H9 (cell line): ENCODE measurements around the gene TRPT1. TPM values are rescaled to one million over a fixed set of nuclear protein-coding genes. Genes with fewer than 3 reads are reported as not detected.

ENCODE experiments used
- DNase-seq: peaks from one replicate; pipeline ENCODE4 v3.0.0-alpha.2; 2017
- H2AFZ ChIP-seq: one replicate; pipeline ENCODE4 v1.6.1; 2013; ENCODE audit warnings: mild to moderate bottlenecking, low read length, control low read depth, moderate library complexity
- H2AK5ac ChIP-seq: 2 replicates; pipeline ENCODE4 v1.6.1; 2013; ENCODE audit warnings: low read length, control low read depth, mixed read lengths; ENCODE audit not compliant: insufficient read length
- H2BK120ac ChIP-seq: one replicate; pipeline ENCODE4 v1.6.1; 2013; ENCODE audit warnings: low read depth, mild to moderate bottlenecking, low read length, control low read depth, inconsistent platforms; ENCODE audit not compliant: poor library complexity, severe bottlenecking
- H2BK12ac ChIP-seq: 2 replicates; pipeline ENCODE4 v1.6.1; 2013; ENCODE audit warnings: low read length, control low read depth, mixed read lengths, low read depth; ENCODE audit not compliant: insufficient read length
- H2BK15ac ChIP-seq: 2 replicates; pipeline ENCODE4 v1.6.1; 2013; ENCODE audit warnings: low read depth, low read length, control low read depth
- H2BK20ac ChIP-seq: one replicate; pipeline ENCODE4 v1.6.1; 2013; ENCODE audit warnings: low read depth, mild to moderate bottlenecking, low read length, control low read depth, inconsistent platforms; ENCODE audit not compliant: poor library complexity, severe bottlenecking
- H2BK5ac ChIP-seq: 2 replicates; pipeline ENCODE4 v1.6.1; 2013; ENCODE audit warnings: low read length, control low read depth, mixed read lengths; ENCODE audit not compliant: insufficient read length
- H3K14ac ChIP-seq: 2 replicates; pipeline ENCODE4 v1.6.1; 2013; ENCODE audit warnings: low read length, control low read depth; ENCODE audit not compliant: insufficient read depth
- H3K18ac ChIP-seq: 2 replicates; pipeline ENCODE4 v1.6.1; 2013; ENCODE audit warnings: low read depth, mild to moderate bottlenecking, mixed read lengths, low read length, control low read depth; ENCODE audit not compliant: insufficient read length
- H3K23ac ChIP-seq: 2 replicates; pipeline ENCODE4 v1.6.1; 2013; ENCODE audit warnings: low read length, control low read depth, mixed read lengths, low read depth; ENCODE audit not compliant: insufficient read length
- H3K23me2 ChIP-seq: 2 replicates; pipeline ENCODE4 v1.6.1; 2013; ENCODE audit warnings: low read depth, mild to moderate bottlenecking, mixed read lengths, low read length, control low read depth; ENCODE audit not compliant: insufficient read length, poor library complexity, severe bottlenecking
- H3K27ac ChIP-seq: 2 replicates; pipeline ENCODE4 v1.5.1; 2013; ENCODE audit warnings: low read length, control low read depth, mixed read lengths, low read depth; ENCODE audit not compliant: insufficient read length
- H3K27me3 ChIP-seq: 2 replicates; pipeline ENCODE4 v1.6.1; 2013; ENCODE audit warnings: low read length, control low read depth, inconsistent platforms; ENCODE audit not compliant: insufficient read depth
- H3K4ac ChIP-seq: 2 replicates; pipeline ENCODE4 v1.6.1; 2013; ENCODE audit warnings: low read depth, mild to moderate bottlenecking, control low read depth, inconsistent platforms, low read length, moderate library complexity
- H3K4me1 ChIP-seq: 2 replicates; pipeline ENCODE4 v1.6.1; 2013; ENCODE audit warnings: low read length, control low read depth, inconsistent platforms; ENCODE audit not compliant: insufficient read depth
- H3K4me2 ChIP-seq: 2 replicates; pipeline ENCODE4 v1.6.1; 2013; ENCODE audit warnings: low read length, control low read depth, mixed read lengths; ENCODE audit not compliant: insufficient read length, insufficient read depth
- H3K56ac ChIP-seq: 2 replicates; pipeline ENCODE4 v1.6.1; 2013; ENCODE audit warnings: low read depth, mild to moderate bottlenecking, mixed read lengths, low read length, control low read depth; ENCODE audit not compliant: insufficient read length
- H3K79me1 ChIP-seq: 2 replicates; pipeline ENCODE4 v1.6.1; 2013; ENCODE audit warnings: low read depth, mild to moderate bottlenecking, moderate library complexity, low read length, control low read depth, inconsistent platforms; ENCODE audit not compliant: insufficient read depth, poor library complexity, severe bottlenecking
- H3K79me2 ChIP-seq: 2 replicates; pipeline ENCODE4 v1.6.1; 2013; ENCODE audit warnings: low read length, control low read depth, inconsistent platforms; ENCODE audit not compliant: insufficient read depth
- H3K9ac ChIP-seq: 2 replicates; pipeline ENCODE4 v1.6.1; 2013; ENCODE audit warnings: low read length, control low read depth, mixed read lengths; ENCODE audit not compliant: insufficient read length; ENCODE audit errors: extremely low read depth
- H3K9me3 ChIP-seq: one replicate; pipeline ENCODE4 v1.6.1; 2013; ENCODE audit warnings: low read depth, low read length, inconsistent platforms; ENCODE audit not compliant: control insufficient read depth
- H3T11ph ChIP-seq: one replicate; pipeline ENCODE4 v1.6.1; 2013; ENCODE audit warnings: mild to moderate bottlenecking, low read length, control low read depth, inconsistent platforms
- H4K20me1 ChIP-seq: one replicate; pipeline ENCODE4 v1.6.1; 2013; ENCODE audit not compliant: control insufficient read depth, insufficient read length, insufficient read depth
- H4K5ac ChIP-seq: 2 replicates; pipeline ENCODE4 v1.6.1; 2013; ENCODE audit warnings: low read depth, mild to moderate bottlenecking, mixed read lengths, low read length, control low read depth; ENCODE audit not compliant: insufficient read length
- H4K8ac ChIP-seq: replicated peaks from 2 replicates; pipeline ENCODE4 v1.6.1; 2013; ENCODE audit warnings: low read length, control low read depth, mixed read lengths, low read depth; ENCODE audit not compliant: insufficient read length
- H4K91ac ChIP-seq: 2 replicates; pipeline ENCODE4 v1.6.1; 2013; ENCODE audit warnings: low read depth, mild to moderate bottlenecking, moderate library complexity, mixed read lengths, low read length, control low read depth; ENCODE audit not compliant: insufficient read length
- H3K27ac Mint-ChIP-seq, 3 experiments: 2 replicates in 2 of 3; 3 replicates in 1 of 3; pipeline ENCODE4 v1.8.0; 2020 to 2021; ENCODE audit warnings: mixed read lengths in 3 of 3, mild to moderate bottlenecking in 1 of 3, moderate library complexity in 1 of 3
- H3K27me3 Mint-ChIP-seq: 2 replicates; pipeline ENCODE4 v1.8.0; 2021; ENCODE audit warnings: low read depth, mild to moderate bottlenecking, moderate library complexity, mixed read lengths
- H3K36me3 Mint-ChIP-seq, 3 experiments: 2 replicates in 2 of 3; 3 replicates in 1 of 3; pipeline ENCODE4 v1.8.0; 2020 to 2021; ENCODE audit warnings: low read depth in 3 of 3, mixed read lengths in 3 of 3; ENCODE audit not compliant: insufficient read depth in 1 of 3
- H3K4me1 Mint-ChIP-seq, 2 experiments: 2 replicates each; pipeline ENCODE4 v1.8.0; 2020; ENCODE audit warnings: mixed read lengths in 2 of 2
- H3K4me3 Mint-ChIP-seq, 2 experiments: 2 replicates in 1 of 2; 3 replicates in 1 of 2; pipeline ENCODE4 v1.8.0; 2020 to 2021; ENCODE audit warnings: mild to moderate bottlenecking in 2 of 2, mixed read lengths in 2 of 2, moderate library complexity in 1 of 2
- H3K9me3 Mint-ChIP-seq, 2 experiments: 2 replicates in 1 of 2; 3 replicates in 1 of 2; pipeline ENCODE4 v1.8.0; 2020; ENCODE audit warnings: mild to moderate bottlenecking in 2 of 2, mixed read lengths in 2 of 2, moderate library complexity in 1 of 2
- WGBS: extraction: QIAGEN DNeasy Blood & Tissue Kit; methylation state at CpG from one replicate; pipeline ENCODE4 v1.1.7; 2013; ENCODE audit warnings: missing lambda C conversion rate, low lambda C conversion rate, mixed read lengths; ENCODE audit not compliant: insufficient read length; ENCODE audit errors: extremely low coverage; 5-methylcytosine and 5-hydroxymethylcytosine counted together
- total RNA-seq: library from RNA; stranded (reverse); gene quantifications from 2 replicates; pipeline ENCODE4 v1.2.1, GENCODE V29; 2021
- TF ChIP-seq, protein P1 (sequence below): fragments of 200-600 bp; sonication (generic); conservative IDR thresholded peaks from 3 replicates; pipeline ENCODE4 v1.8.0; 2021; ENCODE audit warnings: antibody characterized with exemption, mild to moderate bottlenecking

Gene TRPT1
- total RNA-seq, 1 experiment from 2014 or later: 33.6 TPM

DNA sequence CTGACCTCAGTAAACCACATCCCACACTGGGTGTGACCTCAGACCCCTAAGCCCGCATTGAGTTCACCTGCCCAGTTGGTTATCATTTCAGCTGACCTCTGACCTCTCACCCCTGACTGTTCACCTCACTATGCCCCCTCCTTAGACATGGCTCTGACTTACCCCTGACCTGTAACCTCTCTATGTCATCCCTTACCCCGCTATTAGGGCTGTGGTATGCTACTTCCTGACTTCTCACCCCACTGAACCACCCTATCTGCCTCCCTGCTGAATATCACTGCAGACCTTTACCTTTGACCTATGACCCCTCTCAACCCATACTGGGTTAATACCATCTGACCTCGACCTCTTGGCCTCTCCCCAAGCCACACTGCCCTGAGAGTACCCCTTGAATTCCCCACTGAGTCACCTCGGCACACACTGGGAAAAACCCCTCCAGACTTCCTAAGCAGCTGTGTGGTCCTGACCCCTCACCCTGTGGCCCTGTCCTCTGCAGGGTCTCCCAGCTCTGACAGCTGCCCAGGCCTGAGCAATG lies 33.6 kb upstream of the TRPT1 start:
- H2AFZ ChIP-seq: no peak overlapping the region
- H4K8ac ChIP-seq: no peak overlapping the region
- H3K79me1 ChIP-seq: no peaks in the 10 kb centered on the region
- no peaks in the 10 kb centered on the region for H3K9me3 ChIP-seq
- TF ChIP-seq, protein P1, sequence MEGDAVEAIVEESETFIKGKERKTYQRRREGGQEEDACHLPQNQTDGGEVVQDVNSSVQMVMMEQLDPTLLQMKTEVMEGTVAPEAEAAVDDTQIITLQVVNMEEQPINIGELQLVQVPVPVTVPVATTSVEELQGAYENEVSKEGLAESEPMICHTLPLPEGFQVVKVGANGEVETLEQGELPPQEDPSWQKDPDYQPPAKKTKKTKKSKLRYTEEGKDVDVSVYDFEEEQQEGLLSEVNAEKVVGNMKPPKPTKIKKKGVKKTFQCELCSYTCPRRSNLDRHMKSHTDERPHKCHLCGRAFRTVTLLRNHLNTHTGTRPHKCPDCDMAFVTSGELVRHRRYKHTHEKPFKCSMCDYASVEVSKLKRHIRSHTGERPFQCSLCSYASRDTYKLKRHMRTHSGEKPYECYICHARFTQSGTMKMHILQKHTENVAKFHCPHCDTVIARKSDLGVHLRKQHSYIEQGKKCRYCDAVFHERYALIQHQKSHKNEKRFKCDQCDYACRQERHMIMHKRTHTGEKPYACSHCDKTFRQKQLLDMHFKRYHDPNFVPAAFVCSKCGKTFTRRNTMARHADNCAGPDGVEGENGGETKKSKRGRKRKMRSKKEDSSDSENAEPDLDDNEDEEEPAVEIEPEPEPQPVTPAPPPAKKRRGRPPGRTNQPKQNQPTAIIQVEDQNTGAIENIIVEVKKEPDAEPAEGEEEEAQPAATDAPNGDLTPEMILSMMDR: no peak
- no peak overlapping the region for H3T11ph ChIP-seq
- no peak overlapping the region for H2AK5ac ChIP-seq
- Mint-ChIP-seq H3K27me3 (no peaks in the 10 kb centered on the region), H3K4me1 (peaks cover 0 to 8% of the 10 kb centered on the region in 2 experiments; a peak in 3 of 4 replicates), H3K4me3 (no peak overlapping the region), H3K27ac (no peak overlapping the region), H3K9me3 (no peaks in the 10 kb centered on the region), H3K36me3 (peaks cover 49 to 88% (median 74%) of the 10 kb centered on the region in 3 experiments)
- no peak overlapping the region for H3K18ac ChIP-seq
- H3K23ac ChIP-seq: no peak overlapping the region
- H4K20me1 ChIP-seq: no peaks in the 10 kb centered on the region
- no peaks in the 10 kb centered on the region for H3K27me3 ChIP-seq
- H4K91ac ChIP-seq: no peak overlapping the region
- H2BK15ac ChIP-seq: no peak overlapping the region
- H3K79me2 ChIP-seq: no peaks in the 10 kb centered on the region
- H3K56ac ChIP-seq: no peak overlapping the region
- no CpG with 5 or more reads among the region's 4 CpGs for WGBS
- H3K4ac ChIP-seq: no peak overlapping the region
- no peak overlapping the region for H2BK5ac ChIP-seq
- no peak overlapping the region for H3K14ac ChIP-seq
- no peak overlapping the region for H2BK20ac ChIP-seq
- no peak overlapping the region for H3K27ac ChIP-seq
- no peaks in the 10 kb centered on the region for H3K23me2 ChIP-seq
- no peak overlapping the region for H2BK12ac ChIP-seq
- no peak overlapping the region for H4K5ac ChIP-seq
- H3K4me2 ChIP-seq: no peak overlapping the region
- no peak for DNase-seq
- no peak overlapping the region for H3K9ac ChIP-seq
- no peaks in the 10 kb centered on the region for H3K4me1 ChIP-seq
- H2BK120ac ChIP-seq: no peak overlapping the region
